Endothelial cell of umbilical vein (primary cell): ENCODE data around the gene EZR. TPM values are rescaled to one million over a fixed set of nuclear protein-coding genes. Genes with fewer than 3 reads are reported as not detected.

Experiments
- BruUV-seq: library from RNA; stranded (reverse); fragments of 400-500 nt; replicated peaks from 2 replicates; lab custom pipeline; 2021; lab: Mats Ljungman, UMichigan
- CTCF ChIA-PET: fragments of 300-600, 350-600 bp; sonication (Branson Sonifier 250); formaldehyde crosslinking; loops from one replicate; lab custom pipeline; 2021; ENCODE audit warnings: antibody characterized with exemption, inconsistent platforms; lab: Charles Lee
- POLR2A ChIA-PET: fragments of 300-600, 350-600 bp; sonication (Branson Sonifier 250); formaldehyde crosslinking; loops from one replicate; lab custom pipeline; 2021; ENCODE audit warnings: antibody characterized with exemption, inconsistent platforms; lab: Charles Lee
- DNase-seq: peaks from one replicate; pipeline ENCODE4 v3.0.0-alpha.2; 2011; ENCODE audit warnings: low read depth, low spot score
- FAIRE-seq: peaks from 2 replicates; lab custom pipeline; 2011; peaks lifted over from hg19 to GRCh38; lab: Jason Lieb, UNC
- H2AFZ ChIP-seq: 2 replicates; pipeline ENCODE4 v1.6.0; 2012; ENCODE audit warnings: low read depth, low read length, control low read depth, inconsistent platforms
- H3K27ac ChIP-seq: 2 replicates; pipeline ENCODE4 v1.5.1; 2011; ENCODE audit warnings: low read depth, mild to moderate bottlenecking, control low read depth, low read length, moderate library complexity; ENCODE audit not compliant: insufficient read depth
- H3K27me3 ChIP-seq, 2 experiments: 2 replicates each; pipeline versions ENCODE4 v1.6.0 to v1.6.1; 2011; ENCODE audit warnings: low read length in 2 of 2, mixed read lengths in 1 of 2; ENCODE audit not compliant: control insufficient read depth in 2 of 2, insufficient read depth in 2 of 2
- H3K36me3 ChIP-seq, 2 experiments: 2 replicates in 1 of 2; 3 replicates in 1 of 2; pipeline ENCODE4 v1.5.1; 2011; ENCODE audit warnings: low read length in 2 of 2, mild to moderate bottlenecking in 1 of 2, moderate library complexity in 1 of 2; ENCODE audit not compliant: control insufficient read depth in 2 of 2, insufficient read depth in 2 of 2; ENCODE audit errors: extremely low read depth in 1 of 2
- H3K4me1 ChIP-seq: 3 replicates; pipeline ENCODE4 v1.5.1; 2011; ENCODE audit warnings: mild to moderate bottlenecking, low read length; ENCODE audit not compliant: control insufficient read depth, insufficient read depth; ENCODE audit errors: extremely low read depth
- H3K4me2 ChIP-seq: 2 replicates; pipeline ENCODE4 v1.6.1; 2011; ENCODE audit warnings: low read length, control low read depth, mixed read lengths; ENCODE audit not compliant: insufficient read depth
- H3K4me3 ChIP-seq, 3 experiments: fragments of 200-600 bp in 1 of 3; sonication (generic), shearing (Covaris generic) in 1 of 3; replicated peaks in 1 of 3; 2 replicates each; pipeline ENCODE4 v1.5.1; 2011 to 2016; ENCODE audit warnings: control low read depth in 3 of 3, low read length in 3 of 3, mild to moderate bottlenecking in 2 of 3, inconsistent platforms in 1 of 3, low read depth in 1 of 3, moderate library complexity in 1 of 3; ENCODE audit not compliant: insufficient read depth in 1 of 3
- H3K79me2 ChIP-seq: 2 replicates; pipeline ENCODE4 v1.6.0; 2012; ENCODE audit warnings: low read length, inconsistent platforms; ENCODE audit not compliant: control insufficient read depth, insufficient read depth
- H3K9ac ChIP-seq: replicated peaks from 2 replicates; pipeline ENCODE3; 2011; ENCODE audit warnings: low read length, control low read depth; ENCODE audit not compliant: insufficient read depth; ENCODE audit errors: extremely low read depth
- H3K9me1 ChIP-seq: replicated peaks from 3 replicates; pipeline ENCODE4 v1.6.0; 2011; ENCODE audit warnings: mild to moderate bottlenecking, low read length; ENCODE audit not compliant: control insufficient read depth, insufficient read depth; ENCODE audit errors: extremely low read depth
- H3K9me3 ChIP-seq: replicated peaks from 2 replicates; pipeline ENCODE4 v1.5.1; 2012; ENCODE audit warnings: low read length, inconsistent platforms; ENCODE audit not compliant: control insufficient read depth, insufficient read depth
- H4K20me1 ChIP-seq: replicated peaks from 2 replicates; pipeline ENCODE3; 2011; ENCODE audit warnings: mild to moderate bottlenecking, low read length; ENCODE audit not compliant: control insufficient read depth, insufficient read depth; ENCODE audit errors: extremely low read depth
- CTCF ChIP-seq, 2 donors: IDR thresholded peaks; 1 replicate in 1 of 2; 2 replicates in 1 of 2; pipeline ENCODE4 v1.5.1; 2011; ENCODE audit warnings: low read length in 2 of 2, mild to moderate bottlenecking in 2 of 2, moderate library complexity in 2 of 2, control low read depth in 1 of 2, inconsistent platforms in 1 of 2, low read depth in 1 of 2; ENCODE audit not compliant: insufficient read depth in 1 of 2; ENCODE audit errors: extremely low read depth in 1 of 2
- EZH2 ChIP-seq: IDR thresholded peaks from 2 replicates; pipeline ENCODE4 v1.6.1; 2012; ENCODE audit warnings: borderline replicate concordance, low read depth, mild to moderate bottlenecking, moderate library complexity, low read length, inconsistent platforms; ENCODE audit not compliant: severe bottlenecking
- FOS ChIP-seq: IDR thresholded peaks from 2 replicates; pipeline ENCODE4 v1.6.1; 2011; ENCODE audit warnings: mild to moderate bottlenecking, low read length, moderate library complexity, borderline replicate concordance; ENCODE audit not compliant: insufficient read depth
- GATA2 ChIP-seq: IDR thresholded peaks from 2 replicates; pipeline ENCODE4 v1.7.0; 2011; ENCODE audit warnings: low read depth, mild to moderate bottlenecking, moderate library complexity, mixed read lengths, low read length; ENCODE audit not compliant: insufficient read length, insufficient read depth
- JUN ChIP-seq: IDR thresholded peaks from 2 replicates; pipeline ENCODE4 v1.6.1; 2011; ENCODE audit warnings: borderline replicate concordance, low read depth; ENCODE audit not compliant: insufficient read length, insufficient read depth
- MAX ChIP-seq: IDR thresholded peaks from 2 replicates; pipeline ENCODE4 v1.6.1; 2011; ENCODE audit not compliant: insufficient read depth, insufficient read length
- POLR2A ChIP-seq: IDR thresholded peaks from 2 replicates; pipeline ENCODE4 v1.6.1; 2012; ENCODE audit warnings: low read depth, mild to moderate bottlenecking, control low read depth, low read length
- POLR2AphosphoS5 ChIP-seq: IDR thresholded peaks from 2 replicates; pipeline ENCODE4 v1.6.1; 2012; ENCODE audit warnings: low read depth, mild to moderate bottlenecking, control low read depth, low read length, moderate library complexity; ENCODE audit not compliant: insufficient read depth
- dilution Hi-C: fragments of 300-500 bp; cut with MboI; formaldehyde crosslinking; loops from one replicate; pipeline ENCODE4 v1.15.0; 2019; ENCODE audit warnings: low sequenced_read_pairs; ENCODE audit not compliant: extremely low pct_ligation_motif_present
- intact Hi-C: fragments of 100-400 bp; cut with micrococcal nuclease; formaldehyde crosslinking; loops from one replicate; pipeline ENCODE4 v1.10.0; 2022
- polyA plus RNA-seq, 4 experiments: library from polyadenylated mRNA; depleted of rRNA in 3 of 4; stranded (reverse) in 3 of 4; unstranded in 1 of 4; fragments of >200 nt; gene quantifications; 2 replicates each; pipeline versions ENCODE4 v1.2.1 to v1.2.3, GENCODE V29; 2011 to 2012; ENCODE audit warnings: missing spikeins in 1 of 4
- total RNA-seq: library from RNA; stranded (reverse); gene quantifications from 2 replicates; pipeline ENCODE4 v1.2.3, GENCODE V29; 2021

Gene EZR
- total and polyA plus RNA-seq, 2 donors (not counting 3 experiments of a cell fraction or from before 2014, with no cell fraction given) = 58.5 to 108 TPM

GRCh38 chr6:158847012-158847529 is 27.9 kb upstream of the EZR start:
- H2AFZ ChIP-seq = no peak overlapping the region
- TF ChIP-seq POLR2AphosphoS5 (no peak), CTCF (IDR thresholded peaks at IDR 0.05; ENCODE audit: extremely low read depth in 1 of 2, insufficient read depth in 1 of 2, low read depth in 1 of 2, low read length in 2 of 2) (no peak), GATA2 (no peak), POLR2A (no peak), MAX (no peak), EZH2 (no peak), JUN (no peak), FOS (no peak)
- DNase-seq (no peak), FAIRE-seq (no peak)
- intact Hi-C loops (no loop called here), dilution Hi-C loops (no loop called here)
- ChIA-PET POLR2A (no interaction called here), CTCF (no interaction called here)
- H3K4me1 ChIP-seq = peaks cover 10% of the 10 kb centered on the region
- no peak overlapping the region for H3K4me2 ChIP-seq
- H3K9ac ChIP-seq = no peak overlapping the region
- H3K79me2 ChIP-seq = no peaks in the 10 kb centered on the region
- H3K36me3 ChIP-seq = no peaks in the 10 kb centered on the region
- H3K4me3 ChIP-seq = no peak overlapping the region
- H3K9me1 ChIP-seq = no peaks in the 10 kb centered on the region
- H3K27ac ChIP-seq = no peak overlapping the region
- no TSS peak for BruUV-seq
- no peaks in the 10 kb centered on the region for H3K9me3 ChIP-seq
- no peaks in the 10 kb centered on the region for H3K27me3 ChIP-seq
- no peaks in the 10 kb centered on the region for H4K20me1 ChIP-seq
